Activated CD4-positive, alpha-beta T cell treated with anti-CD3 and anti-CD28 coated beads for 48 hours (primary cell): ENCODE results near the gene GNAO1.
A peak's percentile ranks its signal among the peaks of the same experiment; 100 is the strongest.

Experiments
- DNase-seq: peaks from one replicate; pipeline ENCODE4 v3.0.0-alpha.2; 2020

Gene GNAO1

DNA sequence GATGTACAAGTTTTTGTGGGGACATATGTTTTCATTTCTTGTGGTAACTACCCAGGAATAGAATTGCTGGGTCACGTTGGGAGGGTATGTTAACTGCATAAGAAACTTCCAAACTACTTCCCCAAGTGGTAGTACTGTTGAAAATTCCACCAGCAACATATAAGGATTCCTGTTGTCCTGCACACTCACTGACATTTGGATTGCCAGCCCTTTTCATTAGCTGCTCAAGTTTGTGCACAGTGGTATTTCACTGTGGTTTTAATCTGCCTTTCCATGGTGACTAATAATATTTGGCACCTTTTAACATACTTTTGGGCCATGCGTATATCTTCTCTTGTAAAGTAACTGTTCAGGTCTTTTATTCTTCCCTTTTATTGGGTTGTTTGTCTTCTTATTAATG lies 103.3 kb downstream of the GNAO1 start:
- no peak for DNase-seq

DNA sequence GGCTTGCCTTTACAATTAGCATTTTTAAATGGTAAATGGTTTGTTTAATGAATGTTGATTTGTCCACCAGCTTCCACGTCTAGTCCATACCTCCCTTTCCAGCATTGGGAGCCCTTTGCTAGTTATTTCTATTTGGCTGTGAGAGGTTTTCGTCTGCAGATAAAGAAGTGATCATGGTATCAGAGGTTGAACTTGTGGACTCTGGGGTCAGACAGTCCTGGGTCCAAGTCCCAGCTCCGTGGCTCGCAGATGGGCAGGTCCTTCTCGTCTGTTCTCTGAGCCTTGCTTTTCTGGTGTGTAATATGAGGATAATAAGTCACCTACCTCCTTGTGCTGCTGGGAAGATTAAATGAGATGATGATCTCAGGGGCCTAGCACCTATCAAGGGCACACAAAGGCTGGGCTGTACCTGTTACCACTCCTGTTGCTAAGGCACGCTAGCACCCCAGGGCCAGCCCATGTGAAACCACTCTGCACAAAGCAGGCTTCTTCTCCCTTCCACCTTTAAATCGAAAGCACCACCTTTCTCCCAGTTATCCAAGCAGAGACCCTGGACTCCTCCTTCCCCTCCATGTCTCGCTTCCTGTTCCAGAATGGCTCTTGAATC lies 103.9 kb downstream of the GNAO1 start:
- DNase-seq = no peak

DNA sequence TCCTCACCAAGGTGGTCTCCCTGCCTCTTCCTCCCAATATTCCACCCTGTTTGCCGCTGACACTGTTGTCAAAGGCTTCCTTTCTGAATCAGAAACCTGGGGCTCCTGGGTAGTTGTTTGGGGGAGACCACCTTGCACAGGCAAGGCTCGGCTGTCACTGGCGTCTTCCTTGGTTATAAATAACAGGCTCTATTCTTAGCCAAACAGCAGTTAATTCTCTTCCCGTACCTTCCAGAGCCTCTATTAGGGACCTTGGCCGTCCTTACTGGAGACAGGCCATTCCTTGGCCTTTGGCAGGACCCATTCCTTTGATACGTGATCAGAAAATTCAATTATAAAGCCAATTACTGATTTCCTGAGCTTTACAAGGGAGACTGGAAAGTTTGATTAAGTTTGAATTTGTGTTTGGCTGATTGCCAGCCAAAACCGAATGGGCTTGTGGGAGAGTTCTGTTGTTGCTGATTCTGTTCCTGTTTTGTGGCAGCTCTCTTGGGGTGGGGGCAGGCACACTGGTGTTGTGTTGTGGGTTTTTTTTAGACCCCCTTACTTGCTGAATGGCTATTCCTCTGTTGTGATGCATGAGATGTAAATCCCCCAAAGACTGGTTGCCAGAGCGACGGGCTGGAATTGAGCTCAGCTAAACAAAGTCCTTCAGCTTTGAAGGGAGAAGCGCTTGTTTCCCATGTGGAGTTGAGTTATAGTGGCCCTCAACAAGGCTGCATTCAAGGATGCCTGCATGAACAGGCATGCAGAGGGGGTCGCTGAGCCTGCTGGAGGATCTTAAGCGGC lies 104.6 kb downstream of the GNAO1 start:
- DNase-seq = no peak

DNA sequence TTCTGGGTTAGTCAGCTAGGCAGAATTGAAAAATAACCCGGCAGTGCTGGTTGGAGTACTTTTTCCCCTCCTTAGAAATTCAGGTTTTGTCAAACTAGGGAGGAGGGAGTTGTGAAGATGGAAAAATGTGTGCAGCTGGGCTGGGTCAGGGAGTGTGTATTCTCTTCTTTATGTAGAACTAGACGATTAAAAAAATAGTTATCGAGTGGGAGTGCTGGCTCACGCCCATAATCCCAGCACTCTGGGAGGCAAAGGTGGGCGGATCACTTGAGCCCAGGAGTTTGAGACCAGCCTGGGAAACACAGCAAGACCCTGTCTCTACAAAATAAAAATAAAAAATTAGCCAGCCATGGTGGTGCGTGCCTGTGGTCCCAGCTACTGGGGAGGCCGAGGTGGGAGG lies 106.4 kb downstream of the GNAO1 start:
- DNase-seq = no peak

DNA sequence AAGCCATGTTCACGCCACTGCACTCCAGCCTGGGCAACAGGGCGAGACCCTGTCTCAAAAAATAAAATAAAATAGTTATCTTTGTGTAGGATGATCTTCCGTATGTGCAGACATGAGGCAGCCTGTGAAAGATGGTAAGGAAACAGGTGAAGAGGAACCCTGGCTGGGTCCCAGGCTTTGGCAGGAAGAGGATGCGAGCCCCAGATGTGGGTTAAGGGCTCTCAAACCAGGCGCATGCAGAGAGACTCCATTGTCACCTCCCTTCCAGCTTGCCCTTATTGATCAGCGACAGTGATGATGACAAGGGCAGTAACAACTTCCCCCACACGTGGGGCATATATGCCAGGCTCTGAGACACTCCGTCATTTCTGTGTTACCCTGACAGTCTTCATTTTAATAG lies 106.8 kb downstream of the GNAO1 start:
- no peak for DNase-seq

DNA sequence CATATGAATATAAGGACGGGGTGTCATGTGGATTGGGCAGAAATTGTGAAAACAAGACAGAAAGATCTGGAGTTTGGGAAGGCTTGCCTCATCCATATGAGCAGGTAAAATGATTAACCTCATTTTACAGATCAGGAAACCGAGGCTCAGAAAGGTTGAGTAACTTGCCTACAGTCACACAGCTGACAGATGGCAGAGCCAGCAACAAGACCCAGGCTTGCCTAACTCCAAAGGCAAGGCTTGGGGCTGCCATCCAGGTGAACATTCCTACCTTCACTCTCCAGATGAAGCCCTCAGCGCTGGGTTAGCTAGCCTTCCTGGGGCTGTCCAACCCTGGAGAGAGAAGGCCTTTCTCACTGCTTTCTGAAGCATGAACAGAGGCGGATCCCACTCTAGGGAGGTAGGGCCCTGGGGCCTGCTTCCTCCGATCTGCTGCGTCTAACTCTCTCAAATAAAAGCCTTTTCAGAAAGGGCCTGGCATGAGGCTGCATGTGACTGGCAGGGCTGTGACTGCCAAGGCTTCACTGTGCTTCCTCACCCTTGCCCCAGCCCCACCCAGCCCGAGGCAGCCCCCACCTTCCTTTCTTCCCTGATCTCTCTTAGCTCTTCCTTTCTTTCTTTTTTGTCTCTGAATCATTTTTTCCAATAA lies 107.8 kb downstream of the GNAO1 start:
- DNase-seq = no peak

DNA sequence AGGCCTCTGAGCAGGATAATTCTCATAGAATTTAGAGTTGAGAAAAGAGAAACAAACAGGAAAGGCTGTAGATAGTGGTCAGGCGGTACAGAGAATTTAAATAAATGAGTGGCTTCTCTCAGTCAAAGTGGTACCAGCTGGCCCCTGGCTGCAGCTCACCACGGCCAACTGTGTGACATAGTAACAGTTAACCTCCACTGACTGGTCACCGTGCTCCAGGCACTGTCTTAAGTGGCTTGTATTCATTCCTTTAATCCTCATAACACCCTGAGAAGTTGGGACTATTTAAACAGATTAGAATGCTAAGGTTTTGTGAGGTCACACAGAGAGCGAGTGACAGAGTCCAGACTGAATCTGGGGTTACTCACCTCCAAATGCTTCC lies 108.9 kb downstream of the GNAO1 start:
- no peak for DNase-seq

DNA sequence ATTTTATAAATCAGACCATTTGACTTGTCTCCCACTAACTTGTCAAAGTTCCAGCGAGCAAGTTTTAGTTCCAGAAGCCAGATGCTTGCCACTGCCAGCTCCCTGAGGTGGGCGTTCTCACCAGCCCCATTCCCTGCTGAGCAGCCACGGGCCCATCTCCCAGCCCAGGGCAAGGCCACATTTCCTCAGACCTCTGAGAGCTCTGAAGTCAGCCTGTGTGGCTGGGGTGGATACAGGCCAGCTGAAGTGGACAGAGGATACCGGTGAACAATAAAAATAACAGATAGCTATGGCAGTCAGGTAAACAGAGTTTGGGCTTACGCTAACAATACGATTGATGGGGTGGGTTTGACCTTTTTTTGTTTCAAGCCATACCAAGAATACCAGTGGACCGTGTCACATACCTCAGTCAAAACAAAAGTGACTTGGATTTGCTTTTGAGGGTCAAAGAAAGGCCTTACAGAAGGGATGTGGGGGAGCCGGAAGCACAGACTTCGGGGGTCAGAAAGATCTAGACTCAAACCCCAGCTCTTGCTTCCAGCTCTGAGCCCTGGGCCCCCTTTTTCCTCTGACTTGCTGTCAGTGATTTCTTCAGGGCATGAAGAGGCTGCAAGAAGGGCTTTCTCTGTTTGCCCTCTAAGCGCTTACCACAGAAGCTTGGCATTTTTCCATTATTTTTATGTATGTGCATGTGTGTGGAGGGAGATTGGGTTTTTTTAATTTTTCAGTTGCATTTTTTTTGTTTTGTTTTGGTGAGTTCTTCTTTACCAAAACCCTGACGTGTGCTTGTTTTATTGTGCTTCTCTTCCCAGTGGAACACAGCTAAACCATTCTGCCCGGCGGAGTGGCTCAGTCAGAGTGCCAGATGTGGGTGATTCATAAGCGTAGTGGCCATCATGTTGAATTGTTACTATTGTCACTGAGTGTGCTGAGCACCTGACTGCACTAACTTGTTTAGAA lies 109.9 kb downstream of the GNAO1 start:
- no peak for DNase-seq

DNA sequence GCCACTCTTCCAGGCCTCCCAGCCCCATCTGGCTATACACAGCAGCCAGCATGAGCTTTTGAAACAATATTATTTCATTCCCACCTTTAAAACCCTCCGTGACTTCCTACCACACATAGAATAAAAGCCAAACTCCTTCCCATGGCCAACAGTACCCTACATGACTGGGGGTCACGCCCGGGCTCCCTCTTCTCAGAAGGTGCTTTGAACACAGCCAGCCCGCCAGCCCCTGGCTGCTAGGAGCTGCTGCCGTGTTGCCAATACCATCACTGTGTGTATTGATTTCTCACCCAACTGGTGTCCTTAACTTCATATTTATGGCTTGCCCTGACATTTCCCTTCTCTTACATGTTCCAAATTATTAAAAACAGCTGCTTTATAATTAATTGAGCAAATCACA lies 111.2 kb downstream of the GNAO1 start:
- no peak for DNase-seq

DNA sequence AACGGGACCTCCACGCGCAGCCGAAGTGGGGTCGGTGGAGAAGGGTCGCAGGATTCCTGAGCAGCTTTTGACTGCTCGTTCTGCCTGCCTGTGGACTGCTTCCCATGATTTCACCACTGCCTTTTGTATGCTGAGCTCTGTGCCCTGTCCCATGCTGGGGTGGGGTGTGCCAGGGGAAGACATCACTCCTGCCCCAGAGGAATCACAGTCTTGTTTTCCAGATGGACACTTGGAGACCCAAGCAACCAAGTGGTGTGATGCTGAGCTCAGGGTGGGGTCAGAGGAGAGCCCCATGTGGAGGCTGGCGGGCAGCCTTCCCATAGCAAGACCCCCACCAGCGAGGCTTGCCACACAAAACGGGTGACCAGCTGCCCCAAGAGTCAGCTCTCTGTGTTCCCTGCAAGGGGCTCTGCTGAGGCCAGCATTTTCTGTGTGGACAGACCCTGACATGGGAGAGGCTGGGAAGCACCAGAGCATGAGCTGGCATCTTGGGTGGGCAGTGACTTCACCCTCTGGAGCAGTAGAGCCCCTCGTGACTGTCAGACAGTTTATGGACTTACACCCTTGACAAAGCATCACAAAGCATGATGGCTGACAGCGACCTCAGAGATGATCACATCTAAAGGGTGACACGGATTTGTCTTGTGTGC lies 111.9 kb downstream of the GNAO1 start:
- DNase-seq = no peak

DNA sequence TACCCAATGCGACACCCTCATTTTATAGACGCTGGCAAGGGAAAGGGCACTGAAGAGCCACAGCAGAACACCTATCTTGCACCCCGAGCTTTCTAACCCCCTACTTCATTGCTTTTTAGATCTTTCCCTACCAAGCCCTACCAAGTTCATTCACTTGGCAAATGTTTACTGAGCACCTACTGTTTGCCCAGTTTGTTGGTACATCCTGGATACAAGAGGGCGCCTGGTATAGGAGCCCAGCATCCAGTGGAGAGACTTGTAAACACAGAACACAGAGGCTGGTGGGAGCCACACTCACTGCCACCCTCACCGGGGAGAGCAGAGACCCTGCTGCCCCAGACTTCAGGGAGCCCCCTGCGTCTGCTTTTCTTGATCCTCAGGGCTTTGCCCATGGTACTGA lies 112.6 kb downstream of the GNAO1 start:
- no peak for DNase-seq

DNA sequence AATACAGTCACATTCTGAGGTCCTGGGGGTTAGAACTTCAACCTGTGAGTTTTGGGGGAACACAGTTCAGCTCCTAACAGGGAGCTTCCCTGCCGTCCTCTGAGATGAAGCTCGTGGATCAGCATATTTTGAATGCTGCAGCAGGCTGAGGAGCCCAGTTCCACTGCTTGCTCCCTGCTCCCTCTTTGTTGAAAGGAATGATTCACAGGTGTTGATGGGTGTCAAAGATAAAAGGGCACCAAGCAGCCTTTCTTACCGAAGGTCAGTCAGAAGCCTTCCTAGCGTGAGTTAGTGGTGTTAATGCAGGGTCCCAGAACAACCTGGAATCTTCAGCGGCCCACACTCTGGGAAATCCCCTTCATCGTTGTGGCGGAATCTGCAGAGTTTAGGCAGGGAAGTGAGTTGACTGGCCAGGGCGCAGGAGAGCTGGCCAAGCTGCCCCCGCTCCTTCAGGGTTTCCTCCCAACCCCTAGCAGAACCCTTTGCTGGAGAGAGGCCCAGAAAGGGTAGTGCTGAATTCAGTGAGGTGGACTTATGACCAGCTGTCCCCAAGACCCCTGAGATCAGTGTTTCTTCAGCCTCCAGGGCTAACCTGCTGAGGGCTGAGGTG lies 114.8 kb downstream of the GNAO1 start:
- no peak for DNase-seq

DNA sequence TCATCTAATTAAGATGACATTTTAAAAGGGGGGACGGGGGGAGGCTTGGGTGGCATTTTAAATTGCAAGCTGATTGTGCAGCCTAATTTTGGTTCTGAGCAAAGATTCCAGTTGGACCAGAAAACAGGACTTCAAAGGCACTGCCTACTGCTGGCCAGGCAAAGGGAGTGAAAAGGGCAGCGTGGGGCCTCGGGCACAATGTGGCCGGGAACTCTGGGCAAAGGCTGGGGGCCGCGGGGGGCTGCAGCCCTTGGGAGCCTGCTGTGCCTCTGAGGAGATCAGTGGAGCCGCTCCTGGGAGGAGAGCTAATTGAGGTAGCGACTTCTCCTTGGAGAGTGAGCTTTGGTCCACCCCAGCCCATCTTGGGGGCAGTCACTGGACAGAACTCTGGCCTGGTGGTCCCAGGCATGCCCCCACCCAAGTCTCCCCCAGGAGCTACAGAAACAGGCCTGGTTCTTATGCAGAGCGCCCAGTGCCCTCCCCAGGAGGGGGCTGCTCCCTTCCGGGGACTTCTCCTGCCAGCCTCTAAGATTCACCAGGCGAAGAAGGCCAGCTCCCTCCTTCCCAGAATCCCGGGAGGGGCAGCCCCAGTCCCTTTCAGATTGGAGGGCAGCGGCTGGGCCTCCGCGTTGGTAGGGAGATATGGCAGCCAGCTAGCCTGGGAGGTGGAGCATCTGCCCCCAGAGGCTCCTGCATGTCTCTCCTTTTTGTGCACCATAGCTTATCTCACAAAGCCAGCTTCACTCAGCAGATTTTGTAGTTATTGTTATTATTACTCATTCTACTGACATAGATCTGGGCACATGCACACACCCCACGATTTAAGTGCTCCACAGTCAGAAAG lies 115.6 kb downstream of the GNAO1 start:
- no peak for DNase-seq

DNA sequence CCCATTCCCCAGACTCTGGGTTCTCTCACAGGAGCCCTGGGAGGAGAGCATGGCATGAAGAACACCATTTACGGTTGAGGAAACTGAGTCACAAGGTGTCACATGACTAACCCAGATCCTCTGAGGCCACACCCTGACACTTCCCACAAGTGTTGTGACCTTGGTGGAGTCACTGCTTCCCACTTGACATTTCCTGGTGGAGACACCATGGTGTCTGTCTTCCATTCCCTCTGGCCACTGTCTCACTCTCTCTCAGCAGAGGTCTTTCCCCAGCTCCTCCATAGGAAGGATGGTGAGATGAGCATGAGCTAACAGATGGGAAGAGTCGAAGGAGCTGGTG lies 116.2 kb downstream of the GNAO1 start:
- DNase-seq = no peak

DNA sequence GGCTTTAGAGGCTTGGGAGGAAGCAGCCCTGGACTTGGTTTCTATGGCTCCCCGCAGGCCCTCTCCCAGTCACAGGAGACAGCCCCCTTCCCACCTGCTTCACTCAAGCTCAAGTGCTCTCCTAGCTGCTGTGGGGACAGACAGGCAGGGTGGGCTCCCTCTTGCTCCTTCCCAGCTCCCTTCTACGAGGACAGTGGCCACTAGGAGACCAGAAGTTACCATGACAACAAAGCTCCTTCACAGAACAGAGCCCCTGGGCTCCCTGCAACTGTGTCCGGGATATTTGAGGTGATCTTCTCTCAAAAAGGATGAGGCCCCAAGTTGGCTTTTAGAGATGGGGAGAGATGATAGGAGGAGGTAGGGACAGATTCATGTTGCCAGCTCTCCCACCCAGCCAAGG lies 117.7 kb downstream of the GNAO1 start:
- no peak for DNase-seq

DNA sequence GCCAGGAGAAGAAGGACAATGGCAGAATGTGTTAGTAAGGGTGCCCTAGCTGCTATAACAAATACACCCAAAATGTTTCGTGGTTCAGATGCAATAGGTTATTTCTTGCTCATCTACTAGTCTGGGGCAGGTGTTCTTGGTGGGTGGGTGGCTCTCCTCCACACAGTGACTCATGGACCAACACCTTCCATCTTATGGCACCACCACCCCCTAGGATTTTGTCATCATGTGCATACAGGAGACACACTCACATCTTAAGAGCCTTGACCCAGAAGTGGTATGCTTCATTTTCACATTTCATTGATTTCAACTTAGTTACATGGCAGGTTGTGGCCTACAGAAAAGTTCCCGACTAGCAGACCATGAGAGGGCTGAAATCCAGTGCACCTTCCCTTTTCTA lies 119.4 kb downstream of the GNAO1 start:
- DNase-seq = peak; percentile 17

DNA sequence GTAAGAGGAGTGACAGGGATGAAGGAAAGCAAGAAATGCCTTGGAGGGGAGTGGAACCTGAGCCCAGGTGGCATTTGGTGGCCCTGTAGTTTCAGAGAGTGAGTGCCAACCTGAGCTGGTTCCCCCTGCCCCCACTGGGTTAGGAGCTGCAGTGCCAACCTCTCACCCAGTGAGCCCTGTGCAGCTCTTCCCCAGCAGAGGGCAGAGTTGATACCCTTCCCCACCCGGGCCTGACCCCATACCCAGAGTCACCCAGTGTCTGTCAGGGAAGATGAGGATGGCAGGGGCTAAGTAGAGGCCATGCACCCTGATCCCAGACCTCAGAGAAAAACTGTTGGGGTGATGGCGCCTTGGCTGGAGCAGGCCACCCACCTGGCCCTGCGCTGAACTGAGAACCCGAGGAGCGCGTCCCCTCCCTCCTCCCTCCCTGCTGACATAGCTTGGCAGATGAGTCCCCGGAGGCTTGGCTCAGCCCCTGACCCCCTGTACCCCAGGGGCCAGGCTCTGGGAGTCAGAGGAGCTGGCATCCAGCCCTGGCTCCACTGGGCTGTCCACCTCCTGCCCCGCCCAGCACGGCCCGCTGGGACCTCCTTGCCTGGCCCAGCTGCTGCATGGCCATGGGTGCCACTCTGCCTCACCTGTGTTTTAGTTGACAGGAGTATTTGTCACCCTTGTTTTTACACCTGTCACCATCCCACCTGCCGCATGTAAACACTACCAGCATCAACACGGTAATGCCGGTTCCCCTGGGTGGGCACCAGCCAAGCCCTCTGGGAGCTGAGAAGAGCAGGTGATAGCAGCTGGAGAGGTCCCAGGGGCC lies 120.1 kb downstream of the GNAO1 start:
- peak; percentile 14 for DNase-seq

DNA sequence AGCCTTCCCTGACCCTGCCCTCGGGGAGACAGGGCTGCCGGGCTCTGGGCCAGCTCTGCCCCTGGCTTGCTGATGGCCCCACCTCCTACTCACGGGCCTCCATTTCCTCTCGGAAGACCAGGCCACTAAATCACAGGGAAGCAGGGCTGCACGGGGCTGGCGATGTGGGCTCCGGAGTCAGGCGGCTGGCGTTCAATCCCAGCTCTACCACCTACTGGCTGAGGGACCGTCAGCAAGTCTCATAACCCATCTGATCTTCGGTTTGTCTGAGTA lies 120.7 kb downstream of the GNAO1 start:
- DNase-seq = no peak

DNA sequence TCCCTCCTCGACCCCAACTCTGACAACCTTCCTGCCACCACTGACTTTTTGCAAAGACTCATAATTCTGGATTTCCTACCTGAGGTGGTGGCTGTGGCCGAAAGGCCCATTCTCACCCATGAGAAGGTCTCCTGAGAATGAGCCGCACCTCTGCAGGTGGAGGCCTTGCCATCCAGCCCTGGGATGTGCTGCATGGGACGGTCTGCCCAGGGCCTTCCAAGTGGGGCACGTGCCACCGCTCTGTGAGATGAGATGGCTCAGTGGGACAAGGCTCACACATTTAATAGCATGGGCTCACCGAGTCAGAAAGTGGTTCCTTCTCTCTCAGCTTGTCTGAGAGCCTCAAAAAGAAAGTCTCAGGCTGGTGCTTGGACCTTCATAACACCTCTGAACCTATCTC lies 121.3 kb downstream of the GNAO1 start:
- no peak for DNase-seq

DNA sequence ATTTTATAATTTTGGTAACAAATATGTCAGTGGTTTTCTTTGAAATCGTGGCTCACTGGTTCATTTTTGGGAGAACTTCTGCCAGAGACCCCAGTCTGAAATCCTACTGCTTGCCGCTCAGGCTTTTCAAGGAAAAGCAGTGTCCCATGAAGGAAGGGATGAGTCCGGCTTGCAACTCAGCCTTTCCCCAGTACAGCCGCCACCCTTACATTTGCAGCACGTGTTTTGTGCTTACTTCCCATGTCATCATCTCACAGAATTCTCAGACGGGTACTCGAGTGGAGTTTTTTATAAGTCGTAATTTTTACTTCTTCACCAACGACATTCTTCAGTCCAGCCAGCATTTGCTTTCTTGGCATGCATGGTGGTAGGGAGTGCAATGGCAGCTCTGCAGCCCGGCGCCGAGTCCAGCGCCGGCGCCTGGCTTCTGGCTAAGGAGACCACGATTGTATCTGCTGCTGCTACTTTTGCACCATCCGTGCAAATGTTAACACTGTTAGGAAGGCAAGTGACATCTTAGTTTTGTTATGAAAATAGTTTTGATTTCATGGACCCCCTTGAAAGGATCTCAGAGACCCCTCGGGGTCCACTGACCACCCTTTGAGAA lies 123.1 kb downstream of the GNAO1 start:
- DNase-seq = no peak
